Endothelial cell of umbilical vein (primary cell): ENCODE data around the gene SIPA1L3. TPM values are rescaled to one million over a fixed set of nuclear protein-coding genes. Genes with fewer than 3 reads are reported as not detected.

Experiments used
- BruUV-seq: library from RNA; stranded (reverse); fragments of 400-500 nt; replicated peaks from 2 replicates; lab custom pipeline; 2021; lab: Mats Ljungman, UMichigan
- CTCF ChIA-PET: fragments of 300-600, 350-600 bp; sonication (Branson Sonifier 250); formaldehyde crosslinking; loops from one replicate; lab custom pipeline; 2021; ENCODE audit warnings: antibody characterized with exemption, inconsistent platforms; lab: Charles Lee
- POLR2A ChIA-PET: fragments of 300-600, 350-600 bp; sonication (Branson Sonifier 250); formaldehyde crosslinking; loops from one replicate; lab custom pipeline; 2021; ENCODE audit warnings: antibody characterized with exemption, inconsistent platforms; lab: Charles Lee
- DNase-seq: peaks from one replicate; pipeline ENCODE4 v3.0.0-alpha.2; 2011; ENCODE audit warnings: low read depth, low spot score
- FAIRE-seq: peaks from 2 replicates; lab custom pipeline; 2011; peaks lifted over from hg19 to GRCh38; lab: Jason Lieb, UNC
- H2AFZ ChIP-seq: 2 replicates; pipeline ENCODE4 v1.6.0; 2012; ENCODE audit warnings: low read depth, low read length, control low read depth, inconsistent platforms
- H3K27ac ChIP-seq: 2 replicates; pipeline ENCODE4 v1.5.1; 2011; ENCODE audit warnings: low read depth, mild to moderate bottlenecking, control low read depth, low read length, moderate library complexity; ENCODE audit not compliant: insufficient read depth
- H3K27me3 ChIP-seq, 2 experiments: 2 replicates each; pipeline versions ENCODE4 v1.6.0 to v1.6.1; 2011; ENCODE audit warnings: low read length in 2 of 2, mixed read lengths in 1 of 2; ENCODE audit not compliant: control insufficient read depth in 2 of 2, insufficient read depth in 2 of 2
- H3K36me3 ChIP-seq, 2 experiments: 2 replicates in 1 of 2; 3 replicates in 1 of 2; pipeline ENCODE4 v1.5.1; 2011; ENCODE audit warnings: low read length in 2 of 2, mild to moderate bottlenecking in 1 of 2, moderate library complexity in 1 of 2; ENCODE audit not compliant: control insufficient read depth in 2 of 2, insufficient read depth in 2 of 2; ENCODE audit errors: extremely low read depth in 1 of 2
- H3K4me1 ChIP-seq: 3 replicates; pipeline ENCODE4 v1.5.1; 2011; ENCODE audit warnings: mild to moderate bottlenecking, low read length; ENCODE audit not compliant: control insufficient read depth, insufficient read depth; ENCODE audit errors: extremely low read depth
- H3K4me2 ChIP-seq: 2 replicates; pipeline ENCODE4 v1.6.1; 2011; ENCODE audit warnings: low read length, control low read depth, mixed read lengths; ENCODE audit not compliant: insufficient read depth
- H3K4me3 ChIP-seq, 3 experiments: fragments of 200-600 bp in 1 of 3; sonication (generic), shearing (Covaris generic) in 1 of 3; replicated peaks in 1 of 3; 2 replicates each; pipeline ENCODE4 v1.5.1; 2011 to 2016; ENCODE audit warnings: control low read depth in 3 of 3, low read length in 3 of 3, mild to moderate bottlenecking in 2 of 3, inconsistent platforms in 1 of 3, low read depth in 1 of 3, moderate library complexity in 1 of 3; ENCODE audit not compliant: insufficient read depth in 1 of 3
- H3K79me2 ChIP-seq: 2 replicates; pipeline ENCODE4 v1.6.0; 2012; ENCODE audit warnings: low read length, inconsistent platforms; ENCODE audit not compliant: control insufficient read depth, insufficient read depth
- H3K9ac ChIP-seq: replicated peaks from 2 replicates; pipeline ENCODE3; 2011; ENCODE audit warnings: low read length, control low read depth; ENCODE audit not compliant: insufficient read depth; ENCODE audit errors: extremely low read depth
- H3K9me1 ChIP-seq: replicated peaks from 3 replicates; pipeline ENCODE4 v1.6.0; 2011; ENCODE audit warnings: mild to moderate bottlenecking, low read length; ENCODE audit not compliant: control insufficient read depth, insufficient read depth; ENCODE audit errors: extremely low read depth
- H3K9me3 ChIP-seq: replicated peaks from 2 replicates; pipeline ENCODE4 v1.5.1; 2012; ENCODE audit warnings: low read length, inconsistent platforms; ENCODE audit not compliant: control insufficient read depth, insufficient read depth
- H4K20me1 ChIP-seq: replicated peaks from 2 replicates; pipeline ENCODE3; 2011; ENCODE audit warnings: mild to moderate bottlenecking, low read length; ENCODE audit not compliant: control insufficient read depth, insufficient read depth; ENCODE audit errors: extremely low read depth
- EZH2 ChIP-seq: IDR thresholded peaks from 2 replicates; pipeline ENCODE4 v1.6.1; 2012; ENCODE audit warnings: borderline replicate concordance, low read depth, mild to moderate bottlenecking, moderate library complexity, low read length, inconsistent platforms; ENCODE audit not compliant: severe bottlenecking
- FOS ChIP-seq: IDR thresholded peaks from 2 replicates; pipeline ENCODE4 v1.6.1; 2011; ENCODE audit warnings: mild to moderate bottlenecking, low read length, moderate library complexity, borderline replicate concordance; ENCODE audit not compliant: insufficient read depth
- JUN ChIP-seq: IDR thresholded peaks from 2 replicates; pipeline ENCODE4 v1.6.1; 2011; ENCODE audit warnings: borderline replicate concordance, low read depth; ENCODE audit not compliant: insufficient read length, insufficient read depth
- MAX ChIP-seq: IDR thresholded peaks from 2 replicates; pipeline ENCODE4 v1.6.1; 2011; ENCODE audit not compliant: insufficient read depth, insufficient read length
- POLR2A ChIP-seq: IDR thresholded peaks from 2 replicates; pipeline ENCODE4 v1.6.1; 2012; ENCODE audit warnings: low read depth, mild to moderate bottlenecking, control low read depth, low read length
- POLR2AphosphoS5 ChIP-seq: IDR thresholded peaks from 2 replicates; pipeline ENCODE4 v1.6.1; 2012; ENCODE audit warnings: low read depth, mild to moderate bottlenecking, control low read depth, low read length, moderate library complexity; ENCODE audit not compliant: insufficient read depth
- dilution Hi-C: fragments of 300-500 bp; cut with MboI; formaldehyde crosslinking; loops from one replicate; pipeline ENCODE4 v1.15.0; 2019; ENCODE audit warnings: low sequenced_read_pairs; ENCODE audit not compliant: extremely low pct_ligation_motif_present
- intact Hi-C: fragments of 100-400 bp; cut with micrococcal nuclease; formaldehyde crosslinking; loops from one replicate; pipeline ENCODE4 v1.10.0; 2022
- polyA plus RNA-seq, 4 experiments: library from polyadenylated mRNA; depleted of rRNA in 3 of 4; stranded (reverse) in 3 of 4; unstranded in 1 of 4; fragments of >200 nt; gene quantifications; 2 replicates each; pipeline versions ENCODE4 v1.2.1 to v1.2.3, GENCODE V29; 2011 to 2012; ENCODE audit warnings: missing spikeins in 1 of 4
- total RNA-seq: library from RNA; stranded (reverse); gene quantifications from 2 replicates; pipeline ENCODE4 v1.2.3, GENCODE V29; 2021

SIPA1L3 gene
- total and polyA plus RNA-seq, 2 donors (not counting 3 experiments of a cell fraction or from before 2014, with no cell fraction given), result 14.2 to 47.2 TPM

DNA sequence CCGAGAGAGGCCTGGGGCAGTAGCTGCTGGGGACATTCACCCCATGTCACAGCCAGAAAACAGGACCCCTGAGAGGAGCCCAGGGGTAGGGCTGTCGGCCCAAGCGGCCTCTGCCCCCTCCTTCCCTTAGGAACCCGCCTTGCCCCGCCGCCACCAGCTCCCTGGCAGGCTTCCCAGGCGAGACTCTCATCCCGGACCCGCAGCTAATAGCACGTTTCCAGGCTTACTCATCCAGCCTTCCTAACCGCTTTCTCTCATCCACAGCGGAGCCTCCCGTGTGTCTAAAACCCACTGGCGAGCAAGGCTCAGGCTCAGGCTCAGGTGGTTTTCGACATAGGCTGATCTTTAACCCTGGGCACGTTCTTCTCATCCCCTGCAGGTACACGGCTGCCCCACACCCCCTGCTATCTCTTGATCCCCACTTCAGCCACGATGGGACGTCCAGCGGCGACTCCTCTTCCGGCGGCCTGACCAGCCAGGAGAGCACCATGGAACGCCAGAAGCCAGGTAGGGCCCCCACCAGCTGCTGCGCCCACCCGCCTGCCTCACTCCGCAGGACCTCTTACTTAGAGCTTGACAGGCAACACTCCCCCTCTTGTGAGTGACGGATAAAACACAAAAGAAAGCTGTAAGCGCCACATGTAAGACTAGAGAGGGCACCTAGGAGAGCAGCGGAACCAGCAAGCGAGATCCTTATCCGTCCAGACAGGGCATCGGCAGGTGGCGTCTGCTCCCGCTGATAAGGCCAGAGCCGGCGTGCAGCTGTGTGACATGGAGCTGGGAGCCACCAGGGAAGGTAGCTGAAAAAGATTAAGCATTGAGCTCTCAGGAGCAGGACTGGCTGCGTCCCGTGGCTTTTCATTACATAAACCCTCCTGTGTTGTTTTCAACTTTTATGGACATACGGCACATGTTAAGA is 245.7 kb downstream of the SIPA1L3 start:
- BruUV-seq, result no TSS peak
- no peak overlapping the region for H2AFZ ChIP-seq
- ChIA-PET CTCF (interaction anchor here (0.9 to 1.9 kb wide), 5 partner anchors 10 to 254 kb away, joined by 3 to 15 read pairs (median 4); no protein-coding TSS in a partner anchor), POLR2A (no interaction called here)
- dilution Hi-C loops (no loop called here), intact Hi-C loops (no loop called here)
- FAIRE-seq (no peak), DNase-seq (no peak)
- no peaks in the 10 kb centered on the region for H3K9me1 ChIP-seq
- no peaks in the 10 kb centered on the region for H3K27me3 ChIP-seq
- no peak overlapping the region for H3K27ac ChIP-seq
- no peak for TF ChIP-seq EZH2
- TF ChIP-seq POLR2A, result no peak
- TF ChIP-seq POLR2AphosphoS5, result no peak
- no peak for TF ChIP-seq FOS
- TF ChIP-seq JUN, result no peak
- no peaks in the 10 kb centered on the region for H3K4me1 ChIP-seq
- no peak overlapping the region for H3K4me3 ChIP-seq
- H3K9ac ChIP-seq, result no peak overlapping the region
- no peaks in the 10 kb centered on the region for H3K9me3 ChIP-seq
- H3K4me2 ChIP-seq, result no peak overlapping the region
- H3K36me3 ChIP-seq, result peaks cover 0 to 8% of the 10 kb centered on the region in 2 experiments
- no peaks in the 10 kb centered on the region for H3K79me2 ChIP-seq
- no peaks in the 10 kb centered on the region for H4K20me1 ChIP-seq

GRCh38 chr19:38155453-38155852 is 248.4 kb downstream of the SIPA1L3 start:
- no peaks in the 10 kb centered on the region for H3K4me1 ChIP-seq
- no peaks in the 10 kb centered on the region for H3K9me3 ChIP-seq
- H3K79me2 ChIP-seq, result no peaks in the 10 kb centered on the region
- dilution Hi-C loops, result no loop called here
- no peak for TF ChIP-seq MAX
- TF ChIP-seq EZH2, result no peak
- TF ChIP-seq JUN, result no peak
- DNase-seq (no peak), FAIRE-seq (no peak)
- H3K9me1 ChIP-seq, result no peaks in the 10 kb centered on the region
- H3K27ac ChIP-seq, result no peak overlapping the region
- ChIA-PET POLR2A (no interaction called here), CTCF (interaction anchor here (0.9 kb wide), 1 partner anchor 13 kb away, joined by 4 read pairs; no protein-coding TSS in a partner anchor)
- no peak overlapping the region for H3K4me2 ChIP-seq
- H3K9ac ChIP-seq, result no peak overlapping the region
- BruUV-seq, result no TSS peak
- no peak overlapping the region for H3K4me3 ChIP-seq
- H3K27me3 ChIP-seq, result no peaks in the 10 kb centered on the region
- no peaks in the 10 kb centered on the region for H4K20me1 ChIP-seq
- no peak overlapping the region for H2AFZ ChIP-seq
- H3K36me3 ChIP-seq, result peaks cover 0 to 14% of the 10 kb centered on the region in 2 experiments
- intact Hi-C loops, result no loop called here
